ENCODE data around the gene CDKN2B.
"Not testable (repeated sequence)": the region's sequence is repeated elsewhere in the genome, so short reads cannot be mapped to it uniquely, and the experiment has no call there.

CDKN2B gene

DNA sequence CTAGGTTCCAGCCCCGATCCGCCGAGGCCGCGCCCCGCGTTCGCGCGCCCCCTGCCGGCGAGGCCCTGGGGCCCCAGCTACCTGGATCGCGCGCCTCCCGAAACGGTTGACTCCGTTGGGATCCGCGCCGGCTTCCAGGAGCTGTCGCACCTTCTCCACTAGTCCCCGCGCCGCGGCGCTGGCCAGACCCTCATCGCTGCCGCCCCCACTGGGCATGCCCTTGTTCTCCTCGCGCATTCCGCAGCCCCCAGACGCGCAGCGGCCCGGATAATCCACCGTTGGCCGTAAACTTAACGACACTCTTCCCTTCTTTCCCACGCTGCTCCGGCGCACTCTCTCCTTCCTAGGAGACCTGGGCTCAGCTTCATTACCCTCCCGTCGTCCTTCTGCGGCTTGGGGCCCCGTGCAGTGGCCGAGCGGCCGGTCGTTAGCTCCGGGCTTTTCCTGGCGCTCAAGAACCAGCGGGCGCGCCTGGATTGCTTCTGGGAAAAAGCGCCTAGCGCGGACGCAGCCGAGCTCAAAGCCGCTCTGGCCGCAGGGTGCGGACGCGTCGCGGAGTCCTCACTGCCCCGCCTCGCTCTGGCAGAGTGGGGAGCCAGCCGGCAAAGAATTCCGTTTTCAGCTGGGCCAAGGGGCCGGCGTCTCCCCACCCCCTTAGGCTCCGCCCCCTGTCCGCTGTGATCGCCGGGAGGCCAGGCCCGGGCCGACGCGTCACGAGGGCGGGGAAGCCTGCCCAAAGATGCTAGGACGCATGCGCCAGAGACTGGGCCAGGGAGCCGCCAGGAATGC, at the start of gene CDKN2B:
TSS of gene CDKN2B (minus strand) at position 589 of the 789 bp plus-strand sequence. CDS start at position 237, 352 bp downstream.
- no peak for DNase-seq (ENCODE audit: low read depth)

GRCh38 chr9:22057972-22058371, 48.9 kb upstream of the CDKN2B start:
- DNase-seq (ENCODE audit: low read depth) = not testable (repeated sequence)

DNA sequence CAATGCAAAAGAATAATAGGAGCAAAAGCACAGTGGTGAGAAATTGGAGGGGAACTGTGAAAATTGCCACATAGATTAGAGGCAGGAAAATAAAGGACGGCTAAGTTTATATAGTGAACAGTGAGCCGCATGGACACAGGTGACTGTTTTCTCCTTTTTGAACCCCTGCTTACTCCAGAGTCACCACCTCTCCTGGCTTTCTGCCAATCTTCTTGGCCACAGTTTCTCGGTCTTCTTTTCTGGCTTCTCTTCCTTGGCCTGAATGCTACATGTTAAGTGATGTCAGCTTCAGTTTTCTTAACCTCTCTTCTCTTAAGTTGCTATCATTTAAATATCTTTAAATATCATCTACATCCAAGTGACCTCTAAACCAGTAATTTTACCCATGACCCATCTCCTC, 47.3 kb upstream of the CDKN2B start:
- no peak for DNase-seq (ENCODE audit: low read depth)

- no peak for DNase-seq (ENCODE audit: low read depth)
These were observed 46.0 kb upstream of the CDKN2B start for GRCh38 chr9:22055090-22055489.

GRCh38 chr9:22054529-22054928, 45.4 kb upstream of the CDKN2B start:
- DNase-seq (ENCODE audit: low read depth) = no peak

- no peak for DNase-seq (ENCODE audit: low read depth)
These were observed 45.0 kb upstream of the CDKN2B start for GRCh38 chr9:22054076-22054475.

GRCh38 chr9:22053178-22053577, 44.1 kb upstream of the CDKN2B start:
- DNase-seq (ENCODE audit: low read depth) = no peak

GRCh38 chr9:22052376-22052945, 43.4 kb upstream of the CDKN2B start:
- peak; percentile 1 for DNase-seq (ENCODE audit: low read depth)

DNA sequence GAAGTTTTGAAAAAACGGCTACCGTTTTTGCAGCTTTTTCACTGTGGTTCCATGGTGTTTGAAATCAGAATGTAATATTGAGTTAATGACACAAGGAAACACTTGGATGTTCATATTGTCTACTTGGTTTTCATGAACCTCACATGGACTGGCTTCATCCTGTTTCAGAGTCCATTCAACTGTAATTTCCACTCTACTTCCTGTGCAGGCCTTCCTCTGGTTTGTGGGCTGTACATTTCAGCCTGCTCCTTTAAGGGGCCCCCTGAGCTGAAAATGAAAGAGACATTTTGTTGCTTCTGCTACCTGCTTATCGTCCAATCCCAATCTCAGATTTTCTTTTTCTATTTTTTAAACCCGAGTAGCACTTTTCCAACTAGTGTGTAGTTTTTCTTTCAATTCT, 41.8 kb upstream of the CDKN2B start:
- DNase-seq (ENCODE audit: low read depth) = no peak

- no peak for DNase-seq (ENCODE audit: low read depth)
These were observed 40.3 kb upstream of the CDKN2B start for GRCh38 chr9:22049411-22049810.

GRCh38 chr9:22047596-22047995, 38.5 kb upstream of the CDKN2B start:
- DNase-seq (ENCODE audit: low read depth) = no peak

- DNase-seq (ENCODE audit: low read depth) = no peak
These were observed 37.3 kb upstream of the CDKN2B start for GRCh38 chr9:22046243-22046885.

- no peak for DNase-seq (ENCODE audit: low read depth)
These were observed 36.3 kb upstream of the CDKN2B start for GRCh38 chr9:22045423-22045822.

GRCh38 chr9:22044583-22044982, 35.5 kb upstream of the CDKN2B start:
- DNase-seq (ENCODE audit: low read depth) = no peak

GRCh38 chr9:22043928-22044327, 34.8 kb upstream of the CDKN2B start:
- DNase-seq (ENCODE audit: low read depth) = no peak

DNA sequence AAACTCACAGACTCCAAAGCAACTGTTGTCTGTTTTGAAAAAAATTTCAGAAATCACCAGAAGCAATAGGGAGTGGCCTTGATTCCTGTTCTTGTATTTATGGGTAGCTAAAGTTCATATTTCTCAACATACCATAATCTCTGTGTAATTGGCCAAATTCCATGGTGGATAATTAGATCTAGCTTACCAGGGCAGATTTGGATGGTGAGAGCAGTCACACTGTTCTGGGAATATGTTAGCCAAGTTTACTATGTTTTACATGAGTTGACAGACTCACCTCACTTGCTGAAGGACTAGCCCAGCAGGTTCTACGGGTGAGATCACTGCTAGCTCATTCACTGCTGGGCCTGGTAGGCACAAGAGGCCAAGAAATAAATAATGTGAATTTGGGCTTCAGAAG, 32.7 kb upstream of the CDKN2B start:
- DNase-seq (ENCODE audit: low read depth) = no peak

- DNase-seq (ENCODE audit: low read depth) = no peak
These were observed 32.2 kb upstream of the CDKN2B start for GRCh38 chr9:22041344-22041743.

GRCh38 chr9:22040760-22041159, 31.7 kb upstream of the CDKN2B start:
- DNase-seq (ENCODE audit: low read depth) = no peak

DNA sequence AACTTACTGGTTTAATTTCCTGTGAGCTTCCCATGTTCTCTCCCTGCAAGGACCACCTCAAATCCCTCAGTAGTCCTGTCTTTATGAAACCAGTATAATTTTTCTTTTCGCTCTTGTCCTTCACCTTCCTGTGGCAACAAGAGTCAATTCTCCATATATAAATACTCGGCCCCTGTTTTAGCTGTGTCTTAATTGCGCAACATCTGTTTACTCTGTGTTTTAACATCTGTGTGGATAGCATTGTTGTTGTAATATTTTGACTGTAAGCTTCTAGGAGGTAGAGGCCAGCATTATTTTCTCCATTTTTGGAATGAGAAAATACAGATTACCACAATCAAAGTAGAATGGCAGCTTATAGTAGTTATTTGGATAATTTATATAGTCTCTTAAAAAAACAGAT, 30.2 kb upstream of the CDKN2B start:
- DNase-seq (ENCODE audit: low read depth) = no peak

GRCh38 chr9:22037954-22038690, 29.0 kb upstream of the CDKN2B start:
- DNase-seq (ENCODE audit: low read depth) = no peak

- DNase-seq (ENCODE audit: low read depth) = no peak
These were observed 27.9 kb upstream of the CDKN2B start for GRCh38 chr9:22036866-22037626.

GRCh38 chr9:22035591-22036011, 26.5 kb upstream of the CDKN2B start:
- no peak for DNase-seq (ENCODE audit: low read depth)

Data from activated gamma-delta T cell treated with anti-CD3 and anti-CD28 coated beads, Interleukin-2, amount 50 U/mL, for 16 hours (primary cell).